HG02870 (cell line): ENCODE measurements around the gene ZNF514.
"Not testable (repeated sequence)": the region's sequence is repeated elsewhere in the genome, so short reads cannot be mapped to it uniquely, and the experiment has no call there.

Source experiments
- ATAC-seq: cut with Tn5 transposase; IDR thresholded peaks from one replicate; pipeline ENCODE4 v1.9.1; 2021; ENCODE audit warnings: mild to moderate bottlenecking, moderate library complexity; ENCODE audit not compliant: unreplicated experiment

The ZNF514 gene

GRCh38 chr2:95138702-95139101, 20.9 kb downstream of the ZNF514 start:
- ATAC-seq = no peak

- peak; percentile 2 for ATAC-seq
These were observed 37.5 kb downstream of the ZNF514 start for GRCh38 chr2:95122197-95122551.

- ATAC-seq = peak; percentile 90
These were observed 38.0 kb downstream of the ZNF514 start, which contains the start of gene MRPS5 for GRCh38 chr2:95121407-95122196. TSS of gene MRPS5 (minus strand) at chr2:95121808. CDS start at chr2:95121791, 17 bp downstream.

GRCh38 chr2:95121093-95121406, 38.6 kb downstream of the ZNF514 start:
- peak; percentile 1 for ATAC-seq

GRCh38 chr2:95115418-95115817, 44.2 kb downstream of the ZNF514 start:
- peak; percentile 77 for ATAC-seq

GRCh38 chr2:95113464-95113863, 46.2 kb downstream of the ZNF514 start:
- ATAC-seq = no peak

GRCh38 chr2:95110395-95110794, 49.3 kb downstream of the ZNF514 start:
- ATAC-seq = no peak

GRCh38 chr2:95109260-95109659, 50.4 kb downstream of the ZNF514 start:
- ATAC-seq = no peak

- ATAC-seq = no peak
These were observed 53.6 kb downstream of the ZNF514 start for GRCh38 chr2:95106081-95106480.

- ATAC-seq = no peak
These were observed 55.0 kb downstream of the ZNF514 start for GRCh38 chr2:95104606-95105005.

- no peak for ATAC-seq
These were observed 59.7 kb downstream of the ZNF514 start for GRCh38 chr2:95099910-95100309.

GRCh38 chr2:95098273-95098672, 61.4 kb downstream of the ZNF514 start:
- not testable (repeated sequence) for ATAC-seq
